Keratinocyte (primary cell): ENCODE measurements around the gene DRAP1.

Experiments used
- EZH2 ChIP-seq: IDR thresholded peaks from one replicate; pipeline ENCODE4 v1.6.1; 2012; ENCODE audit warnings: inconsistent platforms, mild to moderate bottlenecking, low read length, moderate library complexity
- TF ChIP-seq, protein P1 (sequence below), 3 experiments: IDR thresholded peaks in 1 of 3; conservative IDR thresholded peaks in 1 of 3; optimal IDR thresholded peaks in 1 of 3; 2 replicates in 2 of 3; 3 replicates in 1 of 3; pipeline versions ENCODE3 to v1.5.1; 2011; ENCODE audit warnings: low read length in 3 of 3, mild to moderate bottlenecking in 3 of 3, moderate library complexity in 2 of 3, control low read depth in 1 of 3, inconsistent platforms in 1 of 3; ENCODE audit not compliant: insufficient read depth in 2 of 3; ENCODE audit errors: extremely low read depth in 1 of 3

DNA sequence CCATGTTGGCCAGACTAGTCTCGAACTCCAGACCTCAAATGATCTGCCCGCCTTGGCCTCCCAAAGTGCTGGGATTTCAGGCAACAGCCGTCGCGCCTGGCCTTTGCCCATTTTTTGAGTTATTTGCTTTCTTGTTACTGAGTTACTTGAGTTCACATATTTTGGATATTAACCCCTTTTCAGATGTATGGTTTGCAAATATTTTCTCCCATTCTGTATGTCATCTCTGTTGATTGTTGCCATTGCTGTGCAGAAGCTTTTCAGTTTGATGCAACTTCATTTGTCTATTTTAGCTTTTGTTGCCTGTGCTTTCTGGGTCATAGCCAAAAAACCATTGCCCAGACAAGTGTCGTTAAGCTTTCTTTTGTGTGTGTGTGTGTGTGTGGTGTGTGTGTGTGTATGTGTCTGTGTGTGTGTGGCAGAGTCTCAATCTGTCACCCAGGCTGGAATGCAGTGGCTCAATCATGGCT, 32.9 kb downstream of the DRAP1 start:
- TF ChIP-seq, protein P1, sequence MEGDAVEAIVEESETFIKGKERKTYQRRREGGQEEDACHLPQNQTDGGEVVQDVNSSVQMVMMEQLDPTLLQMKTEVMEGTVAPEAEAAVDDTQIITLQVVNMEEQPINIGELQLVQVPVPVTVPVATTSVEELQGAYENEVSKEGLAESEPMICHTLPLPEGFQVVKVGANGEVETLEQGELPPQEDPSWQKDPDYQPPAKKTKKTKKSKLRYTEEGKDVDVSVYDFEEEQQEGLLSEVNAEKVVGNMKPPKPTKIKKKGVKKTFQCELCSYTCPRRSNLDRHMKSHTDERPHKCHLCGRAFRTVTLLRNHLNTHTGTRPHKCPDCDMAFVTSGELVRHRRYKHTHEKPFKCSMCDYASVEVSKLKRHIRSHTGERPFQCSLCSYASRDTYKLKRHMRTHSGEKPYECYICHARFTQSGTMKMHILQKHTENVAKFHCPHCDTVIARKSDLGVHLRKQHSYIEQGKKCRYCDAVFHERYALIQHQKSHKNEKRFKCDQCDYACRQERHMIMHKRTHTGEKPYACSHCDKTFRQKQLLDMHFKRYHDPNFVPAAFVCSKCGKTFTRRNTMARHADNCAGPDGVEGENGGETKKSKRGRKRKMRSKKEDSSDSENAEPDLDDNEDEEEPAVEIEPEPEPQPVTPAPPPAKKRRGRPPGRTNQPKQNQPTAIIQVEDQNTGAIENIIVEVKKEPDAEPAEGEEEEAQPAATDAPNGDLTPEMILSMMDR (optimal IDR thresholded peaks at IDR 0.05 in 1 of 3, IDR thresholded peaks at IDR 0.05 in 1 of 3, conservative IDR thresholded peaks at IDR 0.05 in 1 of 3; ENCODE audit: extremely low read depth in 1 of 3, insufficient read depth in 2 of 3, low read length in 3 of 3), result no peak
- TF ChIP-seq EZH2, result no peak
